ENCODE data around the gene HDLBP.

Gene HDLBP

GRCh38 chr2:241273210-241274020 lies 42.1 kb downstream of the HDLBP start:
- DNase-seq = no peak

GRCh38 chr2:241272303-241273209 lies 42.9 kb downstream of the HDLBP start:
- no peak for DNase-seq

GRCh38 chr2:241271706-241272302 lies 43.7 kb downstream of the HDLBP start:
- DNase-seq = no peak

GRCh38 chr2:241270531-241270930 lies 44.9 kb downstream of the HDLBP start:
- no peak for DNase-seq

- DNase-seq = no peak
Observed at GRCh38 chr2:241269707-241270520, 45.6 kb downstream of the HDLBP start.

GRCh38 chr2:241268716-241269445 lies 46.6 kb downstream of the HDLBP start:
- no peak for DNase-seq

GRCh38 chr2:241268306-241268705 lies 47.2 kb downstream of the HDLBP start:
- no peak for DNase-seq

GRCh38 chr2:241267249-241268067 lies 48.0 kb downstream of the HDLBP start:
- no peak for DNase-seq

- DNase-seq = no peak
Observed at GRCh38 chr2:241265506-241265905, 50.0 kb downstream of the HDLBP start.

GRCh38 chr2:241263061-241263460 lies 52.4 kb downstream of the HDLBP start:
- DNase-seq = no peak

GRCh38 chr2:241261628-241262027 lies 53.8 kb downstream of the HDLBP start:
- DNase-seq = no peak

GRCh38 chr2:241260911-241261310 lies 54.6 kb downstream of the HDLBP start:
- no peak for DNase-seq

GRCh38 chr2:241258505-241259280 lies 56.8 kb downstream of the HDLBP start:
- no peak for DNase-seq

GRCh38 chr2:241257419-241258032 lies 57.9 kb downstream of the HDLBP start:
- DNase-seq = no peak

GRCh38 chr2:241256168-241256545 lies 59.3 kb downstream of the HDLBP start:
- DNase-seq = no peak

GRCh38 chr2:241255542-241256167 lies 59.8 kb downstream of the HDLBP start:
- DNase-seq = no peak

- no peak for DNase-seq
Observed at GRCh38 chr2:241254904-241255351, 60.5 kb downstream of the HDLBP start.

- no peak for DNase-seq
Observed at GRCh38 chr2:241252778-241253475, 62.5 kb downstream of the HDLBP start.
